ENCODE results near the gene ABCA2.

The ABCA2 gene

DNA sequence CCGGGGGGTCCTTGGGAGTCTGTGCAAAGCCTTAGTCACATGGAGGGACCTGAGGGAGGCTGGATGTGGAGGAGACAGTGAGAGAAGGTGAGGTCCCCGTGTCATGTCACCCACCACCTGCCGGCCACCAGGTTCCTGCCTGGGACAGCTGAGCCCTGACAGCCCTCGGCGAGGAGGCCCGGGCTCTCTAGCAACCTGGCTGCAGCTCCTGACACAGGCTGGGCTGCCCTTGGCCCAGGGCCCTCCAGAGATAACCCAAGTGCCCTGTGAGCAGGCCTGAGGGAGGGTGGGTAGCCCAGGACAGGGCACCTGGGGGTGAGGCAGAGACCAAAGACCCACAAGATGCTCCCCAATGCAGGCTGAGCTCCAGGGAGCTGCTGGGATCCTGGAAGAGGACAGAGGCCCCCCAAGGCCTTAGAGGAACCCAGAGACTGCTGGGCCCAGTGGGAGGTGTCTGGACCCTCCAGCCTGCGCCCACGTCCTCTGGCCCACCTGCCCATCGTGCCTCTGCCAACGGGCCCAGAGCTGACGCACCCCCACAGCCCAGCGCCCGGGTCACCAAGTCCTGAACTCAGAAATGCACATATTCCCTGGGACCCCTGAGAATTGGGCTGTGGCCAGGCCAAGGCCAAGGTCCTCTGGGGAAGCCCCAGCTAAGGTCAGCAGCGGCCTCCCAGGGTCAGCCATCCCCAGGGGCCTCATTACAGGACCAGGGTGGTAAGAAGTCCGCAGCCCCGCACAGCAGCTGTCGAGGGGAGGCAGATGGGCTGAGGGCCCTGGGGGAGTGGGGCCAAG is 59.5 kb downstream of the ABCA2 start:
- in situ Hi-C loops (cut with MboI; ENCODE audit: low sequenced_read_pairs) = no loop called here

DNA sequence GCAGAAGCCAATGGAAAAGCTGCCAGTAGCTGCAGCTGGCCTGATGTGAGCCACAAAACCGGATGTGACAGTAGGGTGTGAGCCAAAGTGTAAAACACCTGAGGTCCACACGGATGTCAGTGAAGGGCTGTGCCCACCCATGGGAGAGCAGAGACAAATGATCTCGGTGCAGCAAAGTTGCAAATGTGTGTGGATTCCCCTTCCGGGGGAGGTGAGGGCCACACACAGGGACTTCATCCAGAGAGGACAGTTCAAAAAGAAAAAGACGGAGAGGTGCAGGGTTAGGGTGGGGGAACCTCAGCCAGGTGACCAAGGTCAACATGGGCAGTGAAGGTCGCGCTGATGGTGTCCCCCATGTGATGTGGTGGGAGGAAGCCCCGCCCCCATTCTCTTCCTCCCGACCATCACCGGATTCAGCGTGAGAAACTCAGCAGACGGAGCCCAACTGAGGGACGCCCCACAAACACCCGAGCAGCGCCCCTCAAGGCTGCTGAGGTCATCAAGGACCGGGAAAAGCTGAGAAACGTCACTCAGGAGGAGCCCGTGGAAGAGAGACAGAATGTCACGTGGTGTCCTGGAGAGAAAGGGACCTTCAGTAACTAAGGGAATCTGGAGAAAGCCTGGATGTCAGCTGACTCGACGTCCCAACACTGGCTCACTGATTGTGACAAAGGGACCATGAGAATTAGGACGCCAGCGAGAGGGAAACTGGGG is 62.1 kb downstream of the ABCA2 start:
- in situ Hi-C loops (cut with MboI; ENCODE audit: low sequenced_read_pairs) = no loop called here

DNA sequence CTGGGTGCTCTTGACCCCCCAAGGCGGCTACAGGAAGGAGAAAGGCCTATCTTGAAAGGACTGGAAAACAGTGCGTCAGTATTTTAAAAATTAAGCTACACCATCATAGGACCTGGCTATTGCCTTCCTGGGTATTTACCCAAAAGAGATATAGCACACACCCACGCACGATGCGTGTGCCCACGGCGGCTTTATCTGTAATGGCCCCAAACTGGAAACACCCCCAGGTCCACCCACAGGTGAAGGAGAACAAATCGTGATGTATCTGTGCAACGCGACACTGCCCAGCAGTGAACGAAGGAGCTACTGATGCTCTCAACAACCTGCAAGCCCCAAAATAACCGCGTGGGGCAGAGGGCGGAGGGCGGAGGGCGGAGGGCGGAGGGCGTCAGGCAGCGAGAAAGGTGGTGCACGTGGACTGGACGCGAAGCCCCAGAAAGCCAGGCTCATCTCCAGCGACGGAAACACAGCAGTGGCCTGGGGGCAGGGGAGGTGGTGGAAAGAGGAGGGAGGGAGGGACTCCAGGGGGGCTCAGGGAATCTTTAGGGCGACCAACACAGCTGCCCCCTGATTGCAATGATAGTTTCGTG is 63.1 kb downstream of the ABCA2 start:
- in situ Hi-C loops (cut with MboI; ENCODE audit: low sequenced_read_pairs) = no loop called here

GRCh38 chr9:136964171-136964689 is 63.8 kb downstream of the ABCA2 start:
- in situ Hi-C loops (cut with MboI; ENCODE audit: low sequenced_read_pairs) = no loop called here

GRCh38 chr9:136963751-136964150 is 64.3 kb downstream of the ABCA2 start:
- in situ Hi-C loops (cut with MboI; ENCODE audit: low sequenced_read_pairs) = no loop called here

DNA sequence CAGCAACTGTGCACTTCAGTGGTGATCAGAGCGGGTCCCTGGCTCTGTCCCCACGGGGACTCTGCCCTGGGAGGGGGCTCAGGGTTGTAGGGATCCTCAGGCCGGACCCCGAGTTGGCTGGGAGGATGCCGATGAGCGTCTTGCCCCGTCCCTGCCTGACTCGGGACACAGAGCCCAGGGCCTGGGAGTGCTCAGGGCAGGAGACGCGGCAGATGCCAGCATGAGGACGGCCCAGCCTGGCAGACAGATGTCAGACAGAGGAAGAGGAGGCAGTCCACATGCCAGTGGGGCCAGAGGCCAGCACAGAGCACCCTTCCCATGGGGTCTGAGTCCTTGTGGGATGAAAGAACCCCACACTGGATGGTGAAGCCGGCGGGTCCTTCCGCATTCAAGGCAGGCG is 64.7 kb downstream of the ABCA2 start:
- in situ Hi-C loops (cut with MboI; ENCODE audit: low sequenced_read_pairs) = no loop called here

- in situ Hi-C loops (cut with MboI; ENCODE audit: low sequenced_read_pairs) = no loop called here
These were observed 65.3 kb downstream of the ABCA2 start for GRCh38 chr9:136962701-136963248.

- in situ Hi-C loops (cut with MboI; ENCODE audit: low sequenced_read_pairs) = no loop called here
These were observed 65.9 kb downstream of the ABCA2 start for GRCh38 chr9:136962163-136962562.

DNA sequence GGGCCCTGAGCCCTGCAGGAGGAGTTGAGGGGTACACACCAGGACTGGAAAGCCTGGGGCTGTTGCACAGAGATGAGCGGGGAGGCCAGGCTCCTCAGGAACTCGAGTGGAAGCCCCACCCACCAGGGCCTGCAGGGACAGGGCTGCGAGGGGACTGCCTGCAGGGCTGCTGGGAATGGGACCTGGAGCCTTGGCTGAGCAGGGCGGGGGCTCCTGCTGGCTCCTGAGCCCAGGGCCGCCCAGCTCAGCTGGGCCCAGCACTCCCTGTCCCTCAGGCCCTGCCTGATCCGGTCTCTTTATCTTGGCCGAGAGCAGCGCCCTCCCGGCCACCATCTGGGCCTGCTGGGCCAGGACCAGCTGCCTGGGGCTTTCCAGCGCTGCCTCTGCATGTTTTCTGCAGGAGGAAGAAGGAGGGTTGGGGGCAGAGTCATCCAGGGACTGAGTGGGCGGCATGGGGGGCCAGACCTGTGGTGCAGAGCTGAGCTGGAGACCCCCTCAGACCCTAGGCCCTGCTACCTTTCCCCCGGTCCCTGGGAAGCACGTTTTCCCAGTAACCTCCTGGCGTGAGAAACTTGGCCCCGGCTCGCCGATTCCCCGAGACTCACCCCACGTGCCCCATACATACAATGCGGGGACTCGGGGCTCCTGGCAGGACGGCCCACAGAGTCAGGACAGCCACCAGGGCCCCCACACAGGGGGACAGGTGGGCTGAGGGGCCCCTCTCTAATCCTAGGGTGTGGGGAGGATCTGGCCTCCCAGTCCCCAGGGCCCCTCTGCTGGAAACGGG is 66.6 kb downstream of the ABCA2 start:
- in situ Hi-C loops (cut with MboI; ENCODE audit: low sequenced_read_pairs) = no loop called here

DNA sequence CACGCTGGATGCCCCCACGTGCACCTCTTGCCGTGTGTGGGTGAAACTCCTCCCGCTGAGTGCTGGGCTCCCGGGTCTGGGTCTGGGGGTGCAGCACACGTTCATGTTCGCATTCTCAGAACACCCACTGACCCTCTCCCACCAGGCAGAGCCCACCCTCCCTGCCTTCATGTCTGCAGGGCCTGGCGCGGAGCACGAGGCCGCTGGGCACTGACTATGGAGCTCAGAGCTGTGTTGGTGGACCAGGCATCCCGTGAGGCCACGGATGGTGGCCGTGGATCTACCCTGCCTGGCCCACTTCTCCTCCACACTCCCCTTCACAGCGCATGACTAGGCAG is 67.1 kb downstream of the ABCA2 start:
- in situ Hi-C loops (cut with MboI; ENCODE audit: low sequenced_read_pairs) = no loop called here

GRCh38 chr9:136960212-136960937 is 67.7 kb downstream of the ABCA2 start:
- in situ Hi-C loops (cut with MboI; ENCODE audit: low sequenced_read_pairs) = no loop called here

DNA sequence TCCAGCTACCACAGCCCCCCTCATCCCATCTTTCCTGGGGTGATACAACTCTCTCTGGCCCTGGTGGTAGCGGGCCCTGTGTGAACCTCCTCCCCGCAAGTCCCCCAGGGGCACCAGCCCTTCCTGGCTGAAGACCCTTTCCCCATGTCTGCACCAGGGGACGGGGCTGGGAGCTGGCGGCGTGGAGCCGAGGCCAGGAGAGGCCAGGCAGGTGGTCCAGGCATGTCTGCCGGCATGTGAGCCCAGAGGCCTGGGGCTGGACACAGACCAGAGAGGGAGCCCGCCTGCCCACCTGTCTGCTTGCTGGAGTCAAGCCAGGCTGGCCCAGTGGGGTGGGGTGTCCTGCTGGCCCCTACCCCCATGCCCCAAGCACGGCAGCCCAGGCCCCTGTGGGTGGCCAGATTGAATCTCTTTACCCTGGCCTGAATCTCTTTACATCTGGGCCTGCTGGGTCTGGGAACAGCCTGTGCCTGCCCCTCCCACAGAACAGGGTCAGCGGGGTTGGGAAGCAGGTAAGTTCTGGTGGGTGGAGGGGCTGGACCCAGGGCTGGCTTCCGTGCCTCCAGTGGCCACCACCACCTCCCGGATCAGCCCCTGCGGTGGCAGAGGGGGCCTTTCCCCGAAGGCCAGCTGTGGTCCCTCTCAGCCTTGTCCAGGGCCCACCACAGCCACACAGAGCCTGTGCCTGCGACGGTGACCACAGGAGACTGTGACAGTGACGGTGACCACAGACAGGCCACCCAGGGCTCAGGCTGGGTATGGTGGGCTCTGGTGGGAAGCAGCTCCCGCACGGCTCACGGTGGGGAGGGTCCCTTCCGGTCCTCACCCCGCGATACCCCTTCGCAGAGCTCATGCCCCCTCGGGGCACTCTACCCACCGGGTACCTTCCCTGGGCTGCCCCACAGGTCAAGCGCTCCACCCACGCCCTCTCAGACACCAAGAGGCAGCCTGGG is 68.9 kb downstream of the ABCA2 start:
- in situ Hi-C loops (cut with MboI; ENCODE audit: low sequenced_read_pairs) = no loop called here

DNA sequence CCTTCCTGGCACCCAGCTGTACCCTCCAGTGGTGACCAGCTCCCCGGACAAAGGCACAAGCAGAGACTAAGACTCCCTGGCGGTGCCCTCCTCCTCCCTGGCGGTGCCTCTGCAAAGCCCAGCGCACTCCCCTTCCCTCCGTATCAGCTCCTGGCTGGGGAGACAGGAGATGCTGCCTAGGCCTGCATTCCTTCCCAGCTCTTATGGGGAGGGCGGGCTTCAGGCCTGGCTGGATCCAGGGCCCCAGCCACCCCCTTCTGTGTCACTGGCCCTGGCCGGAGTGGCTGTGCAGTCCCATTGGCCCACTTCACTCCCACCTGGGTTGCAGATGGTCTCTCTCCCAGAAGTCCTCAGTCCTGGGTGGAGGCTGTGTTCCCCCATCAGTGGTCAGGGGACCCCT is 69.6 kb downstream of the ABCA2 start:
- in situ Hi-C loops (cut with MboI; ENCODE audit: low sequenced_read_pairs) = no loop called here

DNA sequence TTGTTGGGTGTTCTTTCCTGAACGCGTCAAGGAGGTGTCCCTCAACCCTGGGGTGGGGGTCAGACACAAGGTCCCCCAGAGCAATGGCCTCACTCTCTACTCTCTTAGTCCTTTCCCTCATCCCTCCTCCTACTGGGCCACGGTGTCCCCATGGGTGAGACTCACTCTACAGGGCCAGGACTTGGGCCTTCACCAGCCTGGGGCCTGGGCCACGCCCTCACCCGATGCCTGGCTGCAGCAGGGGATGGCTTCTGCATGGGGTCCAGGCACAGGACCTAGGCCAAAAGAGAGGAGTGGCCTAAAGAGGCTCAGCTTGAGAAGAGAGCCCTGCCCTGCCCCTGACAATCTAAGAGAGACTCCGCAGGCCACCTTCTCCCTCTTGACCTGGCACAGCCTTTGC is 70.1 kb downstream of the ABCA2 start:
- in situ Hi-C loops (cut with MboI; ENCODE audit: low sequenced_read_pairs) = no loop called here

GRCh38 chr9:136957461-136957860 is 70.6 kb downstream of the ABCA2 start:
- in situ Hi-C loops (cut with MboI; ENCODE audit: low sequenced_read_pairs) = no loop called here

All from hTERT RPE-1 (cell line).